Keratinocyte (primary cell): ENCODE results near the gene POLDIP2. TPM values are rescaled to one million over a fixed set of nuclear protein-coding genes. Genes with fewer than 3 reads are reported as not detected.
A peak's percentile ranks its signal among the peaks of the same experiment; 100 is the strongest.

Source experiments
- DNase-seq: peaks from one replicate; pipeline ENCODE4 v3.0.0-alpha.2; 2011; ENCODE audit warnings: low read depth, missing footprints, low spot score
- FAIRE-seq: peaks from 2 replicates; lab custom pipeline; 2011; peaks lifted over from hg19 to GRCh38; lab: Jason Lieb, UNC
- H2AFZ ChIP-seq: 2 replicates; pipeline ENCODE4 v1.6.0; 2012; ENCODE audit warnings: low read length, control low read depth, inconsistent platforms; ENCODE audit not compliant: control insufficient read depth
- H3K27ac ChIP-seq: 2 replicates; pipeline ENCODE4 v1.5.1; 2011; ENCODE audit warnings: low read length; ENCODE audit not compliant: control insufficient read depth, insufficient read depth
- H3K27me3 ChIP-seq: 3 replicates; pipeline ENCODE4 v1.6.0; 2011; ENCODE audit warnings: low read length; ENCODE audit not compliant: control insufficient read depth, insufficient read depth; ENCODE audit errors: extremely low read depth
- H3K36me3 ChIP-seq, 2 experiments: 2 replicates in 1 of 2; 3 replicates in 1 of 2; pipeline ENCODE4 v1.5.1; 2011; ENCODE audit warnings: low read length in 2 of 2, mild to moderate bottlenecking in 1 of 2; ENCODE audit not compliant: control insufficient read depth in 2 of 2, insufficient read depth in 2 of 2; ENCODE audit errors: extremely low read depth in 1 of 2
- H3K4me1 ChIP-seq: 3 replicates; pipeline ENCODE4 v1.5.1; 2011; ENCODE audit warnings: low read length; ENCODE audit not compliant: control insufficient read depth, insufficient read depth; ENCODE audit errors: extremely low read depth
- H3K4me2 ChIP-seq: 3 replicates; pipeline ENCODE4 v1.6.0; 2011; ENCODE audit warnings: low read depth, low read length; ENCODE audit not compliant: control insufficient read depth, insufficient read depth; ENCODE audit errors: extremely low read depth
- H3K4me3 ChIP-seq, 3 experiments: fragments of 200-600 bp in 1 of 3; sonication (generic) in 1 of 3; 2 replicates in 2 of 3; 3 replicates in 1 of 3; pipeline ENCODE4 v1.5.1; 2011 to 2016; ENCODE audit warnings: low read length in 3 of 3, mild to moderate bottlenecking in 3 of 3, control low read depth in 2 of 3, inconsistent platforms in 1 of 3, low read depth in 1 of 3, mixed read lengths in 1 of 3, mixed run types in 1 of 3, moderate library complexity in 1 of 3; ENCODE audit not compliant: control insufficient read depth in 2 of 3, insufficient read depth in 2 of 3; ENCODE audit errors: extremely low read depth in 1 of 3
- H3K79me2 ChIP-seq: 2 replicates; pipeline ENCODE4 v1.6.0; 2012; ENCODE audit warnings: low read length; ENCODE audit not compliant: control insufficient read depth, insufficient read depth
- H3K9ac ChIP-seq: 3 replicates; pipeline ENCODE4 v1.6.0; 2011; ENCODE audit warnings: low read length; ENCODE audit not compliant: control insufficient read depth, insufficient read depth; ENCODE audit errors: extremely low read depth
- H3K9me1 ChIP-seq: 3 replicates; pipeline ENCODE4 v1.6.0; 2011; ENCODE audit warnings: low read length; ENCODE audit not compliant: control insufficient read depth, insufficient read depth; ENCODE audit errors: extremely low read depth
- H3K9me3 ChIP-seq: 2 replicates; pipeline ENCODE4 v1.5.1; 2012; ENCODE audit warnings: low read depth, low read length; ENCODE audit not compliant: control insufficient read depth
- H4K20me1 ChIP-seq: 3 replicates; pipeline ENCODE4 v1.6.0; 2011; ENCODE audit warnings: low read length; ENCODE audit not compliant: control insufficient read depth, insufficient read depth; ENCODE audit errors: extremely low read depth
- EZH2 ChIP-seq: IDR thresholded peaks from one replicate; pipeline ENCODE4 v1.6.1; 2012; ENCODE audit warnings: inconsistent platforms, mild to moderate bottlenecking, low read length, moderate library complexity
- dilution Hi-C: fragments of 300-500 bp; cut with MboI; formaldehyde crosslinking; loops from one replicate; pipeline ENCODE4 v1.7.0; 2020; ENCODE audit warnings: low sequenced_read_pairs; ENCODE audit not compliant: extremely low pct_ligation_motif_present
- polyA plus RNA-seq, 5 experiments: library from polyadenylated mRNA; depleted of rRNA in 3 of 5; stranded (reverse) in 3 of 5; stranded (forward) in 1 of 5; unstranded in 1 of 5; fragments of >200 nt; gene quantifications; 1 replicate in 1 of 5; 2 replicates in 3 of 5; 3 replicates in 1 of 5; pipeline versions ENCODE4 v1.2.1 to v1.2.3, GENCODE V29; 2011 to 2012; ENCODE audit warnings: missing spikeins in 2 of 5, low read depth in 1 of 5, low replicate concordance in 1 of 5
- TF ChIP-seq, protein P1 (sequence below), 3 experiments: IDR thresholded peaks in 1 of 3; conservative IDR thresholded peaks in 1 of 3; optimal IDR thresholded peaks in 1 of 3; 2 replicates in 2 of 3; 3 replicates in 1 of 3; pipeline versions ENCODE3 to v1.5.1; 2011; ENCODE audit warnings: low read length in 3 of 3, mild to moderate bottlenecking in 3 of 3, moderate library complexity in 2 of 3, control low read depth in 1 of 3, inconsistent platforms in 1 of 3; ENCODE audit not compliant: insufficient read depth in 2 of 3; ENCODE audit errors: extremely low read depth in 1 of 3

POLDIP2 gene
- polyA plus RNA-seq, 1 donor (not counting 4 experiments of a cell fraction or from before 2014, with no cell fraction given) = 90.2 TPM

DNA sequence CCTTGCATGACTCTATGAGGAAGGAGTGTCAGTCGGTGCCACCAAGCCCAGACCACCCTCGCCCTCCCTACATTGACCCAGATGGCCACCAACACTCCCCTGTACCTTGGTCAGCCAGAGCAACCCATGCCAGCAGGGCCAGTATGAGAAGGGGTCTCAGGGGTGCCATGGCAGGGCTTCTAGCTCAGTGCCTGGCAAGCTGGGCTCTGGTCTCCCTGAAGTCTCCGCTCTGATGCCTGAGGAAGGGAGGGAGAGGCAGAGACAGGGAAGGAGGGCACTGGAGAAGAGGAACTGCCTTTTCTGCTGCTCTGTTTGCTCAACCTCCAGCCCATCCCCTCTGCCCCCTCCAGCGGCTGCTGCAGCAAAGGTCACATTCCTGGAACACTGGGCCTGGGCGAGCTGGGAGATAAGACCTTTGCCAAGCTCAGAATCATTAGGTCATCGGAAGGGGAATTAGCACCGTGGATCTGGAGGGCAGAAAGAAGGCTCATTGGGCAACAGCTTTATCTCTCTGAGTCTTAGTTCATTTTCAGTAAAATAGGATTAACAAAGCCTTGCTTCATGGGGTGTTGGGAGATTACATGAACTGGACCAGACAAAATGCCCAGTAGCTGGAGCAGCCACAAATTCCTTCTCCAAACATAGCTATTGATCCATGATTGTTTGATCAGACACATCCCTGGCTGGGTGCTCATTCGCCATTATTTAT lies 12.9 kb upstream of the POLDIP2 start, which contains the start of gene VTN:
Gene VTN, minus strand, starts transcription at position 273 of the 709 bp plus-strand sequence. Its CDS starts 104 bp downstream, at position 169.
- Histone ChIP-seq H4K20me1 (no peaks in the 10 kb centered on the region), H3K4me1 (peaks cover 8% of the 10 kb centered on the region), H3K27ac (no peak within 1 kb of the TSS), H3K4me2 (no peak within 1 kb of the TSS), H2AFZ (no peak within 1 kb of the TSS), H3K79me2 (no peaks in the 10 kb centered on the region), H3K9me3 (no peaks in the 10 kb centered on the region), H3K9ac (no peak within 1 kb of the TSS), H3K9me1 (no peaks in the 10 kb centered on the region), H3K36me3 (peaks cover 0 to 2% of the 10 kb centered on the region in 2 experiments), H3K4me3 (no peak within 1 kb of the TSS), H3K27me3 (peaks cover 18% of the 10 kb centered on the region)
- TF ChIP-seq, protein P1, sequence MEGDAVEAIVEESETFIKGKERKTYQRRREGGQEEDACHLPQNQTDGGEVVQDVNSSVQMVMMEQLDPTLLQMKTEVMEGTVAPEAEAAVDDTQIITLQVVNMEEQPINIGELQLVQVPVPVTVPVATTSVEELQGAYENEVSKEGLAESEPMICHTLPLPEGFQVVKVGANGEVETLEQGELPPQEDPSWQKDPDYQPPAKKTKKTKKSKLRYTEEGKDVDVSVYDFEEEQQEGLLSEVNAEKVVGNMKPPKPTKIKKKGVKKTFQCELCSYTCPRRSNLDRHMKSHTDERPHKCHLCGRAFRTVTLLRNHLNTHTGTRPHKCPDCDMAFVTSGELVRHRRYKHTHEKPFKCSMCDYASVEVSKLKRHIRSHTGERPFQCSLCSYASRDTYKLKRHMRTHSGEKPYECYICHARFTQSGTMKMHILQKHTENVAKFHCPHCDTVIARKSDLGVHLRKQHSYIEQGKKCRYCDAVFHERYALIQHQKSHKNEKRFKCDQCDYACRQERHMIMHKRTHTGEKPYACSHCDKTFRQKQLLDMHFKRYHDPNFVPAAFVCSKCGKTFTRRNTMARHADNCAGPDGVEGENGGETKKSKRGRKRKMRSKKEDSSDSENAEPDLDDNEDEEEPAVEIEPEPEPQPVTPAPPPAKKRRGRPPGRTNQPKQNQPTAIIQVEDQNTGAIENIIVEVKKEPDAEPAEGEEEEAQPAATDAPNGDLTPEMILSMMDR (optimal IDR thresholded peaks at IDR 0.05 in 1 of 3, IDR thresholded peaks at IDR 0.05 in 1 of 3, conservative IDR thresholded peaks at IDR 0.05 in 1 of 3; ENCODE audit: extremely low read depth in 1 of 3, insufficient read depth in 2 of 3, low read length in 3 of 3) = no peak
- TF ChIP-seq EZH2 = no peak
- no peak for DNase-seq
- FAIRE-seq = no peak
- dilution Hi-C loops = no loop called here

DNA sequence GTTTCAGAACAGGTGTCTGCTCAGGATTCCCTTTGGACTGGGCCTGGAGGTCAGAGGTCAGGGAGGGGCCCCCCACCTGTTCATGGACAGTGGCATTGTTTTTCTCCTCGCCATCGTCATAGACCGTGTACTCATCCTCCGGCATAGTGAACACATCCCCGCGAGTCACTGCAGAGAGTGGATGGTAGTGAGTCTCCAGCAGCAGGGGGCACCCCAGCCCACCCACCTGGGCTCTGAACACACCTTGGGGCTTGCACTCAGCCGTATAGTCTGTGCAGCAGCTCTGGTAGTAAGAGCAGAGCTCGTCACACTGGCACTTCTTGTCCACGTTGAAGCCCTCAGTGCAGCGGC lies 12.3 kb upstream of the POLDIP2 start:
- Histone ChIP-seq H3K27me3 (peaks cover 18% of the 10 kb centered on the region), H2AFZ (no peak overlapping the region), H3K9ac (no peak overlapping the region), H3K4me1 (peaks cover 8% of the 10 kb centered on the region), H3K36me3 (peaks cover 0 to 3% of the 10 kb centered on the region in 2 experiments), H3K79me2 (no peaks in the 10 kb centered on the region), H3K4me2 (no peak overlapping the region), H3K27ac (no peak overlapping the region), H3K4me3 (no peak overlapping the region), H3K9me3 (no peaks in the 10 kb centered on the region), H4K20me1 (no peaks in the 10 kb centered on the region), H3K9me1 (no peaks in the 10 kb centered on the region)
- no peak for DNase-seq
- no peak for FAIRE-seq
- dilution Hi-C loops = no loop called here
- no peak for TF ChIP-seq EZH2
- TF ChIP-seq, protein P1 (optimal IDR thresholded peaks at IDR 0.05 in 1 of 3, IDR thresholded peaks at IDR 0.05 in 1 of 3, conservative IDR thresholded peaks at IDR 0.05 in 1 of 3; ENCODE audit: extremely low read depth in 1 of 3, insufficient read depth in 2 of 3, low read length in 3 of 3) = peak in 1 of 3 experiments; percentile 35
